HEK293T (cell line): ENCODE measurements around the gene NRIP1.

Experiments used
- ARNT ChIP-seq: fragments of 450-650 bp; IDR thresholded peaks from 2 replicates; pipeline ENCODE4 v1.6.1; 2017; ENCODE audit warnings: mild to moderate bottlenecking
- BHLHE40 ChIP-seq: fragments of 450-650 bp; IDR thresholded peaks from 2 replicates; pipeline ENCODE4 v1.6.1; 2016; ENCODE audit warnings: mild to moderate bottlenecking, moderate library complexity, borderline replicate concordance
- ELF4 ChIP-seq: fragments of 450-650 bp; IDR thresholded peaks from 2 replicates; pipeline ENCODE4 v1.6.1; 2017; ENCODE audit warnings: antibody characterized with exemption
- FOXA1 ChIP-seq: fragments of 450-650 bp; IDR thresholded peaks from 2 replicates; pipeline ENCODE4 v1.6.1; 2016; ENCODE audit warnings: mild to moderate bottlenecking
- FOXK2 ChIP-seq: fragments of 450-650 bp; IDR thresholded peaks from 2 replicates; pipeline ENCODE4 v1.6.1; 2016; ENCODE audit warnings: mild to moderate bottlenecking
- FOXM1 ChIP-seq: fragments of 450-650 bp; IDR thresholded peaks from 2 replicates; pipeline ENCODE4 v1.6.1; 2017; ENCODE audit warnings: mild to moderate bottlenecking, borderline replicate concordance
- L3MBTL2 ChIP-seq: fragments of 450-650 bp; conservative IDR thresholded peaks from 2 replicates; pipeline ENCODE4 v1.6.1; 2016; ENCODE audit warnings: mild to moderate bottlenecking
- LEF1 ChIP-seq: fragments of 450-650 bp; IDR thresholded peaks from 2 replicates; pipeline ENCODE4 v1.6.1; 2017; ENCODE audit warnings: mild to moderate bottlenecking, borderline replicate concordance
- NFRKB ChIP-seq: fragments of 450-650 bp; IDR thresholded peaks from 2 replicates; pipeline ENCODE4 v1.6.1; 2016; ENCODE audit warnings: mild to moderate bottlenecking, moderate library complexity
- SP1 ChIP-seq: fragments of 450-650 bp; IDR thresholded peaks from 2 replicates; pipeline ENCODE4 v1.6.1; 2017
- SUZ12 ChIP-seq: fragments of 450-650 bp; IDR thresholded peaks from 2 replicates; pipeline ENCODE4 v1.6.1; 2016; ENCODE audit warnings: mild to moderate bottlenecking
- TARDBP ChIP-seq: fragments of 450-650 bp; IDR thresholded peaks from 2 replicates; pipeline ENCODE4 v1.6.1; 2016
- ZNF384 ChIP-seq: fragments of 450-650 bp; IDR thresholded peaks from 2 replicates; pipeline ENCODE4 v1.6.1; 2016

- TF ChIP-seq ARNT (no peak), NFRKB (no peak), BHLHE40 (no peak), L3MBTL2 (no peak), TARDBP (no peak), ZNF384 (no peak), FOXK2 (no peak), ELF4 (no peak), FOXM1 (no peak), SP1 (no peak), LEF1 (no peak), SUZ12 (no peak), FOXA1 (no peak)
Measured at GRCh38 chr21:14972678-14973077, 92.1 kb downstream of the NRIP1 start.
